A673 (cell line): Measurements from ENCODE around the gene CDK12.

ENCODE experiments used
- CTCF ChIP-seq: fragments of 300-800, 200-600 bp; sonication (generic); conservative IDR thresholded peaks from 2 replicates; pipeline ENCODE4 v1.5.1; 2017; ENCODE audit warnings: low read depth, mild to moderate bottlenecking, antibody characterized with exemption, low read length, moderate library complexity, mixed read lengths
- EZH2 ChIP-seq: fragments of 200-600 bp; sonication (generic); IDR thresholded peaks from 2 replicates; pipeline ENCODE4 v1.6.1; 2017; ENCODE audit warnings: borderline replicate concordance, low read depth, mild to moderate bottlenecking, mixed read lengths, antibody characterized with exemption, low read length; ENCODE audit not compliant: poor library complexity, severe bottlenecking

GRCh38 chr17:39576187-39576586 is 114.9 kb downstream of the CDK12 start:
- TF ChIP-seq CTCF = peak; percentile 67
- TF ChIP-seq EZH2 = no peak
